GM12878 (cell line): ENCODE data around the gene BAIAP2L1.

Experiments
- HCFC1 ChIP-seq: fragments of 150-350 bp; IDR thresholded peaks from 2 replicates; pipeline ENCODE4 v1.6.1; 2014; ENCODE audit warnings: low read length
- USF1 ChIP-seq: IDR thresholded peaks from 2 replicates; pipeline ENCODE4 v1.6.1; 2011; ENCODE audit warnings: borderline replicate concordance, low read depth, mild to moderate bottlenecking, moderate library complexity, mixed read lengths, low read length; ENCODE audit not compliant: insufficient read depth; ENCODE audit errors: extremely low read length
- ZNF274 ChIP-seq: IDR thresholded peaks from one replicate; pipeline ENCODE4 v1.8.0; 2011; ENCODE audit not compliant: insufficient read length, insufficient read depth

DNA sequence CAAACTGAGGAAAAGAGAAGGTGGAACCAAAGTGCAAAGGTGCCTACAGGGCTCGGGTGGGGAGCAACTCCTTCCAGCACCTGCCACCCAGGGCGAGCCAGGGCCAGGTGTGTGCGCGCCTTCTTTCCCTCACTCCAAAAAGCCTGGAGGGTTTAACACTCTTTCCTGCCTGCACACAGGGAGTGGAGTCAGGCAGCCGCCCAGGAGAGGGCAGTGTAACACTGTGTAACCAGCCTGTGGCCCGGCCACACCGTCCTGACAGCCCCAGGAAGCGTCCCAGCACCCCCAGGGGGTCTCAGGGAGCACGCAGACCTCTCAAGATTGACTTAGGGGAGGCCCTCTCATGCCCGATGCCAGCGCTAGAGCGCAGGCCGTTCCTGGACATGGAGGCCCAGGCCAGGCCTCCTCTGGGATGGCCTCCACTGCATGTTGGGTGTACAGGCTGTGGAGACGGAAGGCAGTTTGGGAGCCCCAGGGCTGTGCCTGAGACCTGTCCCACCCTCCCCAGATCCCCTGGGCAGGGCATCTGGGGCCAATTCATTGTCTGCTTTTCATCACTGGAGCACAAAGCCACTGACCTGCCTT lies 106.0 kb downstream of the BAIAP2L1 start:
- no peak for TF ChIP-seq HCFC1
- no peak for TF ChIP-seq USF1
- TF ChIP-seq ZNF274: no peak
